GM19239 (cell line): ENCODE data around the gene HAUS7.

Experiments
- DNase-seq: peaks from one replicate; pipeline ENCODE4 v3.0.0; 2011; ENCODE audit warnings: low spot score; ENCODE audit not compliant: insufficient read length
- FAIRE-seq: peaks from 2 replicates; lab custom pipeline; 2011; peaks lifted over from hg19 to GRCh38; lab: Jason Lieb, UNC

The HAUS7 gene

GRCh38 chrX:153443476-153444332, 26.7 kb downstream of the HAUS7 start:
- no peak for FAIRE-seq
- DNase-seq = no peak

- no peak for DNase-seq
- no peak for FAIRE-seq
These were observed 27.9 kb downstream of the HAUS7 start for GRCh38 chrX:153442463-153442862.

DNA sequence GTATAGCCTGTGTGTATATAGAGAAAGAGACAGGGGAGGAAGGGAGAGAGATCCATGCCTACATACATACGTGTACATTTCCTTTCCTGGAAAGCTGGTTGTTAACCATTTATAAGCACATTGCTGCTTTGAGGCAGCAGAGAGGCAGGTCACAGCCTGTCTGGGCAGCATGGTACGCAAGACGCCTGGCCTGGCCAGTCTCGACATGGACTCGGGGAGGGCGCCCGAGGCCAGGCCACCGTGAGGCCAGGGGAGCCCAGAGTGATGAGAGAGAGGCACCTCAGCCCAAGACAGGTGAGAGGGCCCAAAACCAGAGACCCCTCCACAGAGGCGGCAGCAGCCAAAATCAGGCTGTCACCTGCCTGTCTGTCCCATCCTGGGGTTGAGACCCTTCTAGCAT, 28.4 kb downstream of the HAUS7 start:
- DNase-seq (no peak), FAIRE-seq (no peak)

GRCh38 chrX:153441296-153441695, 29.1 kb downstream of the HAUS7 start:
- FAIRE-seq = no peak
- no peak for DNase-seq

DNA sequence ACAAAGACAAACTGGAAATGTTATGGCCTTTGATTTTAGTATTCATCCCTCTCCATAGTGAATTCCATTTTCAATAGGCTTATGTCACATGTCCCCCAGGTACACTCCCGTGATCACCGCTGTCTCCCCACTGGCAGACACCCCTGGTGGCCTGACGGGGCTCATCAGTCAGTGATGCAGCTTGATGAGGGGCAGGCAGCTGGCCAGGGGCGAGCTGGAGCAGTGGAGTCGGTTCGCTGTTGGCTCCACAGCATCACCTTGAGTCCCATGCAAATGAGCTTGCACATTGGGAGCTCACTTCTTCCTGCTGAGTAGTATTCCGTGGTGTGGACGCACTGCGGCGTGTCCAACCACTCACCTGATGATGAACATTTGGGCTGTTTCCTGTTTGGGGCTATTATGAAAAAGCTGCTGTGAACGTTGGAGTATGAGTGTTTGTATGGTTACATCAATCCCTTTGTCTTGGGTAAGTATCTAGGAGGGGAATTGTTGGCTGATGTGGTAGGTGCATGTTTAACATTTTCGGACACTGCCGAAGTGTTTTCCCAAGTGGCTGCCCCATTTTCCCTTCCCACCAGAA, 29.7 kb downstream of the HAUS7 start:
- DNase-seq = no peak

GRCh38 chrX:153439977-153440376, 30.4 kb downstream of the HAUS7 start:
- no peak for DNase-seq
- no peak for FAIRE-seq

More for the DNA sequence above, 29.7 kb downstream of the HAUS7 start:
- no peak for FAIRE-seq

DNA sequence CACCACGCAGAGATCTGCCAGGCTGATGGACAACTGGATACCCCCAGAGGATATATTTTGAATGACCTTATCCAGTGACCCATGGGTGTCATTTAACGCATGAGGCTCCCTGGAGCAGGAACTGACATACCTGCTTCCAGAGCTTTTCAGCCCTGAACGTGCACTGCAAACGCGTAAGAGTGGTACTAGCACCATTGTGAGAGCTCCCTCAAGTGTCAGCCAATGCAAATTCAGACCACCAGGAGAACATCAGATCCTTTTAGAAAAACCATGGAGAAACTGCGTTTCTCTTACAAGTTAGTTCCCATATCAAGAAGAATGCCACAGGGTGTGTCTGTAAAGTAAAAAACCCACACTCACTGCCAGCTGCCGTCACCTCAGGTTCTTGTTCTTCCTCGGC, 31.8 kb downstream of the HAUS7 start:
- FAIRE-seq (no peak), DNase-seq (no peak)

GRCh38 chrX:153435845-153436244, 34.5 kb downstream of the HAUS7 start:
- DNase-seq (no peak), FAIRE-seq (no peak)

GRCh38 chrX:153434801-153435200, 35.6 kb downstream of the HAUS7 start:
- no peak for DNase-seq
- FAIRE-seq = no peak

- no peak for FAIRE-seq
- no peak for DNase-seq
These were observed 36.5 kb downstream of the HAUS7 start for GRCh38 chrX:153433781-153434285.

- FAIRE-seq (no peak), DNase-seq (no peak)
These were observed 37.2 kb downstream of the HAUS7 start for GRCh38 chrX:153433161-153433680.

DNA sequence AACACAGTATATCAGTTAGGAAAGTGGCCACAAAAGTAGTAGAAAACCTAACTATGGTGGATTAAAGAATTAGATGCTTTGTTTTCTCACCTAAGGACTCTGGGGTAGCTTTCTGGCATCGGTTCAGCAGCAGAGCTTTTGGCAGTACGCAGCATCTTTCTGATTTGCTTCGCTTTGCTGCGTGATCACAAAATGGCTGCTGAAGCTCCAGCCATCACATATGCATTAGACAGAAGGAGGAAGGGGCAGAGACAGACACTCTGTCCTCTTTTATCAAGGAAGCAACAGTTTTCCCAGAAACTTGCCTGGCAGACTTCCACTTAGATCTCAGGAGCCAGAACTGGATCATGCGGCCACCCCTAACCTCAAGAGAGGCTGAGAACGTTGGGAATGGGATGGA, 39.6 kb downstream of the HAUS7 start:
- no peak for FAIRE-seq
- DNase-seq = no peak

DNA sequence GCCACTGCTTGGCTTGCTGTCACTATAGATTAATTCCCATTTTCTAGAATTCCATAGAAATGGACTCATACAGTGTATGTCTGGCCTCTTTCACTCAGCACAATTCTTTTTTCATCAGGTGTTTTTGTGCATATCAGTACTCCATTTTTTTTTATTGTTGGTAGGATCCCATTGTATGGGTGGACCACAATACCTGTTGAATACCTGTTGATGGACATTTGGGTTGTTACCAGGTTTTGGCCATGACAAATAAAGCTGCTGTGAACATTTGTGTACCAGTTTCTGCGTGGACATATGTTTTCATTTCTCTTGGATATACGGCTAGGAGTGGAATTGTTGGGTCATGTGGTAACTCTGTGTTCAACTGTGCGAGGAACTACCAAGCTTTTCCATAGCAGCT, 44.2 kb downstream of the HAUS7 start:
- FAIRE-seq = no peak
- no peak for DNase-seq

GRCh38 chrX:153423652-153424051, 46.7 kb downstream of the HAUS7 start:
- DNase-seq = no peak
- no peak for FAIRE-seq

GRCh38 chrX:153421856-153422255, 48.5 kb downstream of the HAUS7 start:
- DNase-seq (no peak), FAIRE-seq (no peak)

- DNase-seq = no peak
- FAIRE-seq = no peak
These were observed 49.4 kb downstream of the HAUS7 start for GRCh38 chrX:153420851-153421599.

DNA sequence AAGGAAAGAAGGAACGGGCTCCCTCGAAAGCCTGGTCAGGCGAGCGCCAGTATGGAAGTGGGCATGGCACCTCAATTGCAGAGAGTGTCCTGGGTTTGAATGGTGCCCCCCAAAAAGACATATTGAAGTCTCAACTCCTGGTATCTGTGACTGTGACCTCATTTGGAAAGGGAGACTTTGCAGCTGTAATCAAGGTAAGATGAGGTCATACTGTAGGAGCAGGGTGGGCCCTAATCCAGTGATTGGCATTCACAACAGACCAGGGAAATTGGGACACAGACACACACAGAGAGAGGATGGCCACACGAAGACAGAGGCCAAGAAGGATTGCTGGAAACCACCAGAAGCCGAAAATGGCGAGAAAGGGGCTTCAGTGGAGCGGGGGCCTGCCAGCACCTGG, 52.7 kb downstream of the HAUS7 start:
- FAIRE-seq = no peak
- no peak for DNase-seq

DNA sequence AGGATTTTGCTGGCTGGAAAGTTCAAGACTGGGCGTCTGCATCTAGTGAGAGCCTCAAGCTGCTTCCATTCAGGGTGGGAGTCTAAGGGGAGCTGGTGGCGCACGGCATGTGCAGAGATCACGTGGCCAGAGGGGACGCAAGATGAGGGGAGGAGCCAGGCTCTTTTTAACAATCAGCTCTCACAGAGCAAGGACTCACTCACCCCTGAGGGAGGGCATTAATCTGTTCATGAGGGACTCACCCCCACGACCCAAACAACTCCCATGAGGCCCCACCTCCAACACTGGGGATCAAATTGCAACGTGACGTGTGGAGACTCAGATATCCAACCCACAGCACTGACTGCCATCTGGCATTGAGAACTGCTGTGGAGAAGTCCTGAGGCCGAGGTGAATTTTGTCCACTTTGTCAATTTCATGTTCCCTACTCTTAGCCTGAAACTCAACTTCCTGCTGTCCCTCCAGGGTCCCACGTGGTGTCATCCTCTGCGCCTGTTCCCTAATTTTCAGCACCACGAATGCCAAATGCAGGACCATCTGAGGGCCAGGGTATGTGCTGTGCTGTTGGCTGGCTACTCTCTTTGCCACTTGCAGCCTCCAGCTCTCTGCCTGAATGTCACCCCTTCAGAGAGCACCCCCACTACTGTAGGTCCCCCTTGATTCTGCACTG, 53.5 kb downstream of the HAUS7 start:
- DNase-seq = no peak

GRCh38 chrX:153414856-153415510, 55.4 kb downstream of the HAUS7 start:
- FAIRE-seq (no peak), DNase-seq (no peak)

More for the DNA sequence above, 53.5 kb downstream of the HAUS7 start:
- no peak for FAIRE-seq

GRCh38 chrX:153413731-153414130, 56.6 kb downstream of the HAUS7 start:
- no peak for DNase-seq
- no peak for FAIRE-seq
